ENCODE data around the gene FMN2.
"Not testable (repeated sequence)": the region's sequence is repeated elsewhere in the genome, so short reads cannot be mapped to it uniquely, and the experiment has no call there.

Gene FMN2

GRCh38 chr1:240401731-240402130, 310.0 kb downstream of the FMN2 start:
- DNase-seq (ENCODE audit: low spot score) = no peak
- H3K4me3 Mint-ChIP-seq = no peak overlapping the region
- no peak overlapping the region for H3K27ac Mint-ChIP-seq
- H3K27me3 Mint-ChIP-seq (ENCODE audit: low read depth) = no peaks in the 10 kb centered on the region
- no peaks in the 10 kb centered on the region for H3K4me1 Mint-ChIP-seq (ENCODE audit: low read depth)
- peaks cover 6% of the 10 kb centered on the region for H3K9me3 Mint-ChIP-seq
- H3K36me3 Mint-ChIP-seq (ENCODE audit: low read depth) = no peaks in the 10 kb centered on the region

- Mint-ChIP-seq H3K27ac (no peak overlapping the region), H3K9me3 (no peaks in the 10 kb centered on the region), H3K4me1 (ENCODE audit: low read depth) (no peaks in the 10 kb centered on the region), H3K36me3 (ENCODE audit: low read depth) (no peaks in the 10 kb centered on the region), H3K27me3 (ENCODE audit: low read depth) (no peaks in the 10 kb centered on the region), H3K4me3 (no peak overlapping the region)
- DNase-seq (ENCODE audit: low spot score) = no peak
Measured at GRCh38 chr1:240402326-240402725, 310.6 kb downstream of the FMN2 start.

GRCh38 chr1:240404286-240404685, 312.6 kb downstream of the FMN2 start:
- Mint-ChIP-seq H3K4me1 (ENCODE audit: low read depth) (no peaks in the 10 kb centered on the region), H3K9me3 (no peaks in the 10 kb centered on the region), H3K27ac (no peak overlapping the region), H3K27me3 (ENCODE audit: low read depth) (no peaks in the 10 kb centered on the region), H3K36me3 (ENCODE audit: low read depth) (no peaks in the 10 kb centered on the region), H3K4me3 (no peak overlapping the region)
- DNase-seq (ENCODE audit: low spot score) = no peak

- Mint-ChIP-seq H3K4me1 (ENCODE audit: low read depth) (no peaks in the 10 kb centered on the region), H3K4me3 (no peak overlapping the region), H3K27me3 (ENCODE audit: low read depth) (no peaks in the 10 kb centered on the region), H3K9me3 (no peaks in the 10 kb centered on the region), H3K27ac (no peak overlapping the region), H3K36me3 (ENCODE audit: low read depth) (no peaks in the 10 kb centered on the region)
- no peak for DNase-seq (ENCODE audit: low spot score)
Measured at GRCh38 chr1:240405751-240406150, 314.1 kb downstream of the FMN2 start.

- Mint-ChIP-seq H3K4me1 (ENCODE audit: low read depth) (no peaks in the 10 kb centered on the region), H3K36me3 (ENCODE audit: low read depth) (no peaks in the 10 kb centered on the region), H3K9me3 (peaks cover 8% of the 10 kb centered on the region), H3K4me3 (no peak overlapping the region), H3K27ac (no peak overlapping the region), H3K27me3 (ENCODE audit: low read depth) (no peaks in the 10 kb centered on the region)
- DNase-seq (ENCODE audit: low spot score) = no peak
Measured at GRCh38 chr1:240407407-240407806, 315.7 kb downstream of the FMN2 start.

- no peaks in the 10 kb centered on the region for H3K4me1 Mint-ChIP-seq (ENCODE audit: low read depth)
- no peak overlapping the region for H3K4me3 Mint-ChIP-seq
- DNase-seq (ENCODE audit: low spot score) = no peak
- H3K36me3 Mint-ChIP-seq (ENCODE audit: low read depth) = no peaks in the 10 kb centered on the region
- H3K27me3 Mint-ChIP-seq (ENCODE audit: low read depth) = no peaks in the 10 kb centered on the region
- no peak overlapping the region for H3K27ac Mint-ChIP-seq
- H3K9me3 Mint-ChIP-seq = peaks cover 15% of the 10 kb centered on the region
Measured at GRCh38 chr1:240409615-240410014, 317.9 kb downstream of the FMN2 start.

GRCh38 chr1:240413732-240414131, 322.0 kb downstream of the FMN2 start:
- no peak for DNase-seq (ENCODE audit: low spot score)

GRCh38 chr1:240414237-240414636, 322.6 kb downstream of the FMN2 start:
- H3K4me3 Mint-ChIP-seq = no peak overlapping the region
- peaks cover 23% of the 10 kb centered on the region for H3K9me3 Mint-ChIP-seq

More at GRCh38 chr1:240413732-240414131, 322.0 kb downstream of the FMN2 start:
- Mint-ChIP-seq H3K27me3 (ENCODE audit: low read depth) (no peaks in the 10 kb centered on the region), H3K9me3 (peaks cover 21% of the 10 kb centered on the region), H3K27ac (no peak overlapping the region), H3K36me3 (ENCODE audit: low read depth) (no peaks in the 10 kb centered on the region), H3K4me3 (no peak overlapping the region), H3K4me1 (ENCODE audit: low read depth) (no peaks in the 10 kb centered on the region)

GRCh38 chr1:240415011-240415410, 323.3 kb downstream of the FMN2 start:
- H3K4me3 Mint-ChIP-seq; DNase-seq (ENCODE audit: low spot score); H3K4me1 Mint-ChIP-seq (ENCODE audit: low read depth); H3K27me3 Mint-ChIP-seq (ENCODE audit: low read depth); H3K36me3 Mint-ChIP-seq (ENCODE audit: low read depth); H3K27ac Mint-ChIP-seq: not testable (repeated sequence)
- peaks cover 25% of the 10 kb centered on the region for H3K9me3 Mint-ChIP-seq

More at GRCh38 chr1:240414237-240414636, 322.6 kb downstream of the FMN2 start:
- no peaks in the 10 kb centered on the region for H3K36me3 Mint-ChIP-seq (ENCODE audit: low read depth)
- H3K27ac Mint-ChIP-seq = no peak overlapping the region
- H3K4me1 Mint-ChIP-seq (ENCODE audit: low read depth) = no peaks in the 10 kb centered on the region
- no peak for DNase-seq (ENCODE audit: low spot score)
- H3K27me3 Mint-ChIP-seq (ENCODE audit: low read depth) = no peaks in the 10 kb centered on the region

GRCh38 chr1:240415532-240415931, 323.8 kb downstream of the FMN2 start:
- H3K36me3 Mint-ChIP-seq (ENCODE audit: low read depth) = no peaks in the 10 kb centered on the region
- H3K9me3 Mint-ChIP-seq = peaks cover 29% of the 10 kb centered on the region
- no peak for DNase-seq (ENCODE audit: low spot score)
- H3K4me1 Mint-ChIP-seq (ENCODE audit: low read depth) = no peaks in the 10 kb centered on the region
- no peaks in the 10 kb centered on the region for H3K27me3 Mint-ChIP-seq (ENCODE audit: low read depth)
- H3K4me3 Mint-ChIP-seq = no peak overlapping the region
- H3K27ac Mint-ChIP-seq = no peak overlapping the region

GRCh38 chr1:240417317-240417716, 325.6 kb downstream of the FMN2 start:
- Mint-ChIP-seq H3K36me3 (ENCODE audit: low read depth) (no peaks in the 10 kb centered on the region), H3K27me3 (ENCODE audit: low read depth) (no peaks in the 10 kb centered on the region), H3K4me1 (ENCODE audit: low read depth) (no peaks in the 10 kb centered on the region), H3K27ac (no peak overlapping the region), H3K9me3 (peaks cover 21% of the 10 kb centered on the region), H3K4me3 (no peak overlapping the region)
- no peak for DNase-seq (ENCODE audit: low spot score)

GRCh38 chr1:240420766-240421165, 329.1 kb downstream of the FMN2 start:
- Mint-ChIP-seq H3K4me3 (no peak overlapping the region), H3K27me3 (ENCODE audit: low read depth) (no peaks in the 10 kb centered on the region), H3K36me3 (ENCODE audit: low read depth) (no peaks in the 10 kb centered on the region), H3K4me1 (ENCODE audit: low read depth) (no peaks in the 10 kb centered on the region), H3K9me3 (peaks cover 22% of the 10 kb centered on the region), H3K27ac (no peak overlapping the region)
- DNase-seq (ENCODE audit: low spot score) = no peak

GRCh38 chr1:240423246-240423924, 331.7 kb downstream of the FMN2 start:
- H3K27ac Mint-ChIP-seq = no peak overlapping the region
- H3K4me1 Mint-ChIP-seq (ENCODE audit: low read depth) = no peaks in the 10 kb centered on the region
- H3K9me3 Mint-ChIP-seq = peaks cover 20% of the 10 kb centered on the region
- H3K4me3 Mint-ChIP-seq = no peak overlapping the region
- H3K36me3 Mint-ChIP-seq (ENCODE audit: low read depth) = no peaks in the 10 kb centered on the region
- no peak for DNase-seq (ENCODE audit: low spot score)
- no peaks in the 10 kb centered on the region for H3K27me3 Mint-ChIP-seq (ENCODE audit: low read depth)

GRCh38 chr1:240424740-240425464, 333.2 kb downstream of the FMN2 start:
- no peaks in the 10 kb centered on the region for H3K27me3 Mint-ChIP-seq (ENCODE audit: low read depth)
- H3K4me3 Mint-ChIP-seq = no peak overlapping the region
- H3K4me1 Mint-ChIP-seq (ENCODE audit: low read depth) = no peaks in the 10 kb centered on the region
- H3K9me3 Mint-ChIP-seq = peaks cover 20% of the 10 kb centered on the region
- H3K36me3 Mint-ChIP-seq (ENCODE audit: low read depth) = no peaks in the 10 kb centered on the region
- no peak for DNase-seq (ENCODE audit: low spot score)
- no peak overlapping the region for H3K27ac Mint-ChIP-seq
